ENCODE data around the gene SHTN1. TPM values are rescaled to one million over a fixed set of nuclear protein-coding genes. Genes with fewer than 3 reads are reported as not detected.

Gene SHTN1
- total and polyA plus RNA-seq, 10 of the 15 experiments (the other 5 are each of a cell fraction or from before 2014, with no cell fraction given), result 0.79 to 4.0 (median 2.0) TPM

- TF ChIP-seq LARP7 (IDR thresholded peaks at IDR 0.05), result no peak
- no peak for TF ChIP-seq MYC (IDR thresholded peaks at IDR 0.05; ENCODE audit: insufficient read depth, insufficient read length, insufficient replicate concordance, low read length, severe bottlenecking)
- no peak for TF ChIP-seq TCF7 (IDR thresholded peaks at IDR 0.05; ENCODE audit: borderline replicate concordance)
- no peak for TF ChIP-seq CREM (IDR thresholded peaks at IDR 0.05; ENCODE audit: low read depth)
- TF ChIP-seq MAX (IDR thresholded peaks at IDR 0.05; ENCODE audit: low read depth, low read length), result no peak
- no peak for TF ChIP-seq JUND (IDR thresholded peaks at IDR 0.05; ENCODE audit: low read depth, low read length)
- no peak for TF ChIP-seq CHD4 (IDR thresholded peaks at IDR 0.05)
- TF ChIP-seq PBX3 (IDR thresholded peaks at IDR 0.05; ENCODE audit: insufficient replicate concordance, low read depth, low read length), result no peak
- TF ChIP-seq FOS (IDR thresholded peaks at IDR 0.05; ENCODE audit: borderline replicate concordance, extremely low read depth, insufficient read length), result no peak
- no peak for TF ChIP-seq RELA (IDR thresholded peaks at IDR 0.05; ENCODE audit: borderline replicate concordance, partially characterized antibody)
- TF ChIP-seq, protein P1, sequence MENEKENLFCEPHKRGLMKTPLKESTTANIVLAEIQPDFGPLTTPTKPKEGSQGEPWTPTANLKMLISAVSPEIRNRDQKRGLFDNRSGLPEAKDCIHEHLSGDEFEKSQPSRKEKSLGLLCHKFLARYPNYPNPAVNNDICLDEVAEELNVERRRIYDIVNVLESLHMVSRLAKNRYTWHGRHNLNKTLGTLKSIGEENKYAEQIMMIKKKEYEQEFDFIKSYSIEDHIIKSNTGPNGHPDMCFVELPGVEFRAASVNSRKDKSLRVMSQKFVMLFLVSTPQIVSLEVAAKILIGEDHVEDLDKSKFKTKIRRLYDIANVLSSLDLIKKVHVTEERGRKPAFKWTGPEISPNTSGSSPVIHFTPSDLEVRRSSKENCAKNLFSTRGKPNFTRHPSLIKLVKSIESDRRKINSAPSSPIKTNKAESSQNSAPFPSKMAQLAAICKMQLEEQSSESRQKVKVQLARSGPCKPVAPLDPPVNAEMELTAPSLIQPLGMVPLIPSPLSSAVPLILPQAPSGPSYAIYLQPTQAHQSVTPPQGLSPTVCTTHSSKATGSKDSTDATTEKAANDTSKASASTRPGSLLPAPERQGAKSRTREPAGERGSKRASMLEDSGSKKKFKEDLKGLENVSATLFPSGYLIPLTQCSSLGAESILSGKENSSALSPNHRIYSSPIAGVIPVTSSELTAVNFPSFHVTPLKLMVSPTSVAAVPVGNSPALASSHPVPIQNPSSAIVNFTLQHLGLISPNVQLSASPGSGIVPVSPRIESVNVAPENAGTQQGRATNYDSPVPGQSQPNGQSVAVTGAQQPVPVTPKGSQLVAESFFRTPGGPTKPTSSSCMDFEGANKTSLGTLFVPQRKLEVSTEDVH (IDR thresholded peaks at IDR 0.05; ENCODE audit: low read depth, partially characterized antibody), result no peak
- no peak for TF ChIP-seq WRNIP1 (IDR thresholded peaks at IDR 0.05; ENCODE audit: borderline replicate concordance, low read depth, low read length)
- peak; percentile 79 for TF ChIP-seq DPF2 (IDR thresholded peaks at IDR 0.05)
- no peak for TF ChIP-seq SMC3 (IDR thresholded peaks at IDR 0.05; ENCODE audit: borderline replicate concordance, low read length)
- TF ChIP-seq BMI1 (IDR thresholded peaks at IDR 0.05; ENCODE audit: borderline replicate concordance), result no peak
- TF ChIP-seq ATF3 (IDR thresholded peaks at IDR 0.05; ENCODE audit: borderline replicate concordance, extremely low read depth, low read depth, low read length), result no peak
- TF ChIP-seq SUZ12 (IDR thresholded peaks at IDR 0.05; ENCODE audit: unreplicated experiment), result no peak
- no peak for TF ChIP-seq RAD21 (IDR thresholded peaks at IDR 0.05; ENCODE audit: insufficient read depth, low read depth, low read length)
- TF ChIP-seq IRF5 (IDR thresholded peaks at IDR 0.05; ENCODE audit: borderline replicate concordance), result no peak
- TF ChIP-seq ETV6 (conservative IDR thresholded peaks at IDR 0.05 in 1 of 2, IDR thresholded peaks at IDR 0.05 in 1 of 2; ENCODE audit: borderline replicate concordance in 1 of 2, low read depth in 1 of 2), result no peak
- TF ChIP-seq IKZF1 (conservative IDR thresholded peaks at IDR 0.05), result peak; percentile 60; the same call in 1 of the 2 replicates
Measured at GRCh38 chr10:116838143-116838725, 166.8 kb downstream of the SHTN1 start (continued).

Measured in GM12878 (cell line).